Effector memory CD4-positive, alpha-beta T cell (primary cell): ENCODE results near the gene AMOTL1.

Experiments used
- DNase-seq, 3 donors: peaks; one replicate each; pipeline ENCODE4 v3.0.0-alpha.2; 2020
- H3K27ac ChIP-seq: 2 replicates; pipeline ENCODE4 v1.7.0; 2013; ENCODE audit warnings: mild to moderate bottlenecking, low read length, moderate library complexity; ENCODE audit not compliant: insufficient read depth, poor library complexity, severe bottlenecking
- H3K27me3 ChIP-seq: replicated peaks from 2 replicates; pipeline ENCODE4 v1.7.0; 2013; ENCODE audit warnings: mild to moderate bottlenecking, low read length; ENCODE audit not compliant: insufficient read depth, control insufficient read depth, poor library complexity, severe bottlenecking
- H3K36me3 ChIP-seq: 2 replicates; pipeline ENCODE4 v1.7.0; 2013; ENCODE audit warnings: mild to moderate bottlenecking, low read length, moderate library complexity; ENCODE audit not compliant: control insufficient read depth, insufficient read depth
- H3K4me1 ChIP-seq: 2 replicates; pipeline ENCODE4 v1.7.0; 2013; ENCODE audit warnings: low read length, mild to moderate bottlenecking; ENCODE audit not compliant: control insufficient read depth, insufficient read depth, poor library complexity, severe bottlenecking
- H3K4me3 ChIP-seq: 2 replicates; pipeline ENCODE4 v1.7.0; 2013; ENCODE audit warnings: low read length, low read depth, mild to moderate bottlenecking; ENCODE audit not compliant: insufficient read depth, poor library complexity, severe bottlenecking
- H3K9me3 ChIP-seq: 2 replicates; pipeline ENCODE4 v1.7.0; 2013; ENCODE audit warnings: mild to moderate bottlenecking, low read length, moderate library complexity; ENCODE audit not compliant: control insufficient read depth

The AMOTL1 gene

GRCh38 chr11:94815705-94816344, 47.7 kb downstream of the AMOTL1 start:
- DNase-seq, result no peak
- Histone ChIP-seq H3K27me3 (no peaks in the 10 kb centered on the region), H3K27ac (no peak overlapping the region), H3K4me1 (no peaks in the 10 kb centered on the region), H3K9me3 (no peaks in the 10 kb centered on the region), H3K4me3 (no peak overlapping the region), H3K36me3 (no peaks in the 10 kb centered on the region)

DNA sequence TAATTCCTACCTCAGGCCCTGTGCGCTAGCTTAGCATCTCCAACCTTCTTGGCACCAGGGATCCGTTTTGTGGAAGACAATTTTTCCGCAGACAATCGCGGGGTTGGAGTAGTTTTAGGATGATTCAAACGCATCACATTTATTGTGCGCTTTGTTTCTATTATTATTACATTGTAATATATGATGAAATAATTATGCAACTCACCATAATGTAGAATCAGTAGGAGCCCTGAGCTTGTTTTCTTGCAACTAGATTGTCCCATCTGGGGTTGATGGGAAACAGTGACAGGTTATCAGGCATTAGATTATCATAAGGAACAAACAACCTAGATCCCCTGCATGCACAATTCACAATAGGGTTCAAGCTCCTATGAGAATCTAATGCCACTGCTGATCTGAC, 52.3 kb downstream of the AMOTL1 start:
- no peaks in the 10 kb centered on the region for H3K9me3 ChIP-seq
- no peaks in the 10 kb centered on the region for H3K36me3 ChIP-seq

GRCh38 chr11:94821439-94821838, 53.3 kb downstream of the AMOTL1 start:
- Histone ChIP-seq H3K27me3 (no peaks in the 10 kb centered on the region), H3K9me3 (no peaks in the 10 kb centered on the region), H3K27ac (no peak overlapping the region), H3K4me3 (no peak overlapping the region), H3K4me1 (no peaks in the 10 kb centered on the region), H3K36me3 (no peaks in the 10 kb centered on the region)
- DNase-seq, result no peak

More for the DNA sequence above, 52.3 kb downstream of the AMOTL1 start:
- H3K27me3 ChIP-seq, result no peaks in the 10 kb centered on the region
- H3K4me3 ChIP-seq, result no peak overlapping the region
- no peaks in the 10 kb centered on the region for H3K4me1 ChIP-seq
- H3K27ac ChIP-seq, result no peak overlapping the region
- DNase-seq, result no peak

GRCh38 chr11:94822080-94822479, 53.9 kb downstream of the AMOTL1 start:
- Histone ChIP-seq H3K27me3 (no peaks in the 10 kb centered on the region), H3K4me1 (no peaks in the 10 kb centered on the region), H3K36me3 (no peaks in the 10 kb centered on the region), H3K27ac (no peak overlapping the region), H3K4me3 (no peak overlapping the region), H3K9me3 (no peaks in the 10 kb centered on the region)
- no peak for DNase-seq

- H3K27me3 ChIP-seq, result no peaks in the 10 kb centered on the region
- DNase-seq, result no peak
- H3K9me3 ChIP-seq, result no peaks in the 10 kb centered on the region
- no peaks in the 10 kb centered on the region for H3K4me1 ChIP-seq
- H3K4me3 ChIP-seq, result no peak overlapping the region
- H3K27ac ChIP-seq, result no peak overlapping the region
- H3K36me3 ChIP-seq, result no peaks in the 10 kb centered on the region
Observed at GRCh38 chr11:94823102-94823732, 55.1 kb downstream of the AMOTL1 start.

DNA sequence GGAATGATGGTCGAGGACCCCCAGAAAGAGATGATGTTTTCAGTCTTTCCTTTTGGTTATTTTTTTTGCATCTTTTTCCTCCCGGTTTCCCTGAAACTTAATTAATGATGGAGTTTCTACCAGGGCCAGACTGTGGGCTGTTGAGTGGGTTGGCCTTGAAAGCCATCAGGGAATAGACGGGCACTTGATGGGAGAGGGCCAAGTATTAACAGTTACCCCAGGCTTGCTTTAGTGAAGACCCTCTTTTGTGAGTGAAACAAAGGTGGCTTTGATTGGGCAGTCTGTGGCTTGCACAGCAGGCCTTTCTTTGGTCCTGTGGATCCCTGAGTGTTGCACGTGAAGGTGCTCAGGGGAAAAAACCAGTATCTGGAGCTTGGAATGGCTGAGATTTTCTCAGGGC, 56.9 kb downstream of the AMOTL1 start:
- Histone ChIP-seq H3K27ac (no peak overlapping the region), H3K9me3 (no peaks in the 10 kb centered on the region), H3K4me1 (no peaks in the 10 kb centered on the region), H3K36me3 (no peaks in the 10 kb centered on the region), H3K4me3 (no peak overlapping the region), H3K27me3 (no peaks in the 10 kb centered on the region)
- DNase-seq, result no peak

- no peaks in the 10 kb centered on the region for H3K4me1 ChIP-seq
- no peak overlapping the region for H3K4me3 ChIP-seq
- H3K36me3 ChIP-seq, result no peaks in the 10 kb centered on the region
- DNase-seq, result no peak
- H3K27ac ChIP-seq, result no peak overlapping the region
- no peaks in the 10 kb centered on the region for H3K9me3 ChIP-seq
- H3K27me3 ChIP-seq, result no peaks in the 10 kb centered on the region
Observed at GRCh38 chr11:94825481-94825880, 57.3 kb downstream of the AMOTL1 start.

GRCh38 chr11:94826415-94826814, 58.3 kb downstream of the AMOTL1 start:
- H3K4me3 ChIP-seq, result no peak overlapping the region
- H3K27me3 ChIP-seq, result no peaks in the 10 kb centered on the region
- DNase-seq, result no peak
- H3K4me1 ChIP-seq, result no peaks in the 10 kb centered on the region
- H3K9me3 ChIP-seq, result no peaks in the 10 kb centered on the region
- H3K36me3 ChIP-seq, result no peaks in the 10 kb centered on the region
- no peak overlapping the region for H3K27ac ChIP-seq

- no peaks in the 10 kb centered on the region for H3K4me1 ChIP-seq
- DNase-seq, result no peak
- no peaks in the 10 kb centered on the region for H3K27me3 ChIP-seq
- no peak overlapping the region for H3K27ac ChIP-seq
- H3K4me3 ChIP-seq, result no peak overlapping the region
- H3K36me3 ChIP-seq, result no peaks in the 10 kb centered on the region
- H3K9me3 ChIP-seq, result no peaks in the 10 kb centered on the region
Observed at GRCh38 chr11:94828088-94828487, 59.9 kb downstream of the AMOTL1 start.

DNA sequence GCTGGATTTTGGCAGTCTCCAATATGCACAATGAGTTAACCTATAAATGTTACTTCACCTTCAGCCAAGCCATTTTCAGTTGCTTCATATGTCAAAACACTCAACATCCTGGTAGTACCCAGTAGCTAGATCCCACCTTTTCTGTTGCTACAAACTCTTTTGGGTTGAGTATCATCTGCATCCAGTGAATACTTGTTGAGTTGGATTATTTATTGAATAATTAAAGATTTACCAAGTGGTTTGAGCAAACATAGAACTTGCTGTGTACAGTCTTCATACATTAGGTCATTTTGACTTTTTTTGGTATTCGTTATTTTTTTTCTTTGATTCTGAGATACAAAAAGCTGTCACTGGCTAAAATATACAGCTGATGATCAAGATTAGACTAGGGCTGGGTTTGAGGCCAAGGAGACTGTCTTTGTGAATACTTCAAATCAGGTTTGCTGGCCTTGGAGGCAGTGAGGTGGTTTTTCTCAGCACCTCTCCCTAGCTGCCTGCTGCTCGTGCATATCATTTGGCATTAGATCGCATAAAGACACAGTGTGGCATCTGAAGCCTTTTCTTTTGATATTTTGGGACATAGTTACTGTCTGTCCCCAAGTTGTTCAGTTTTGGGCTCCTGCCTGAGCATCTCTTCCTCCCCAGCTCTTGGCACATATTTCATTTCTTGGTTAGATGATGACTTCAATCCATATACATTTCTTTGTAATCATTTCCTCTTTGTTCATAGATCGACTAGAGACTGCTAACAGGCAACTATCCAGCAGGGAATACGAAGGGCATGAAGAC, 62.8 kb downstream of the AMOTL1 start:
- Histone ChIP-seq H3K4me1 (no peaks in the 10 kb centered on the region), H3K27me3 (no peaks in the 10 kb centered on the region), H3K27ac (no peak overlapping the region), H3K9me3 (no peaks in the 10 kb centered on the region), H3K4me3 (no peak overlapping the region), H3K36me3 (no peaks in the 10 kb centered on the region)
- DNase-seq, result no peak
